HG03565 (cell line): ENCODE measurements around the gene CACNG7.

ENCODE experiments used
- ATAC-seq: cut with Tn5 transposase; IDR thresholded peaks from one replicate; pipeline ENCODE4 v1.9.1; 2021; ENCODE audit warnings: mild to moderate bottlenecking, moderate library complexity; ENCODE audit not compliant: unreplicated experiment

Gene CACNG7

GRCh38 chr19:53904909-53905308 lies 4.2 kb upstream of the CACNG7 start:
- no peak for ATAC-seq

- ATAC-seq, result no peak
Measured at GRCh38 chr19:53905787-53906186, 3.3 kb upstream of the CACNG7 start.

- ATAC-seq, result no peak
Measured at GRCh38 chr19:53906211-53907192, 2.6 kb upstream of the CACNG7 start.

GRCh38 chr19:53907193-53907581 lies 1.9 kb upstream of the CACNG7 start:
- no peak for ATAC-seq

- no peak for ATAC-seq
Measured at GRCh38 chr19:53907690-53908089, 1.4 kb upstream of the CACNG7 start.

- no peak for ATAC-seq
Measured at GRCh38 chr19:53908106-53908934, 758 bp upstream of the CACNG7 start.

GRCh38 chr19:53909471-53910169 lies 542 bp downstream of the CACNG7 start:
- ATAC-seq, result no peak

- no peak for ATAC-seq
Measured at GRCh38 chr19:53910170-53910518, 1.1 kb downstream of the CACNG7 start.

GRCh38 chr19:53912653-53913052 lies 3.6 kb downstream of the CACNG7 start:
- no peak for ATAC-seq

- ATAC-seq, result no peak
Measured at GRCh38 chr19:53915000-53915399, 5.9 kb downstream of the CACNG7 start.

- no peak for ATAC-seq
Measured at GRCh38 chr19:53916004-53916403, 6.9 kb downstream of the CACNG7 start.

GRCh38 chr19:53917356-53917755 lies 8.3 kb downstream of the CACNG7 start:
- ATAC-seq, result no peak

- ATAC-seq, result no peak
Measured at GRCh38 chr19:53927739-53928138, 18.7 kb downstream of the CACNG7 start.

GRCh38 chr19:53936029-53936428 lies 27.0 kb downstream of the CACNG7 start:
- no peak for ATAC-seq

GRCh38 chr19:53942001-53942786 lies 33.1 kb downstream of the CACNG7 start:
- ATAC-seq, result no peak

- ATAC-seq, result no peak
Measured at GRCh38 chr19:53944416-53944815, 35.3 kb downstream of the CACNG7 start.

GRCh38 chr19:53944933-53945332 lies 35.9 kb downstream of the CACNG7 start:
- no peak for ATAC-seq

- no peak for ATAC-seq
Measured at GRCh38 chr19:53945441-53945840, 36.4 kb downstream of the CACNG7 start.

GRCh38 chr19:53945998-53946397 lies 36.9 kb downstream of the CACNG7 start:
- no peak for ATAC-seq

GRCh38 chr19:53947624-53948023 lies 38.5 kb downstream of the CACNG7 start:
- no peak for ATAC-seq
